ENCODE measurements around the gene EFNA5.

GRCh38 chr5:107442452-107442851 is 228.3 kb downstream of the EFNA5 start:
- no peak for TF ChIP-seq CTCF (IDR thresholded peaks at IDR 0.05)
- TF ChIP-seq POLR2A (IDR thresholded peaks at IDR 0.05), result no peak

Data from uterus (tissue), 2 donors.